Right renal cortex interstitium (tissue), 3 donors: ENCODE measurements around the gene UCK2. TPM values are rescaled to one million over a fixed set of nuclear protein-coding genes. Genes with fewer than 3 reads are reported as not detected.

Experiments
- DNase-seq, 3 donors: peaks; one replicate each; pipeline ENCODE4 v3.0.0-alpha.2; 2013; ENCODE audit warnings: low read depth in 3 of 3, low spot score in 2 of 3
- polyA plus RNA-seq, 3 donors: library from polyadenylated mRNA; unstranded; fragments of 120-200 nt; gene quantifications; one replicate each; pipeline ENCODE4 v1.2.1, GENCODE V29; 2013; ENCODE audit not compliant: insufficient read length in 3 of 3

UCK2 gene
- polyA plus RNA-seq, 3 donors, result 18.7 to 21.7 (median 21.2) TPM

- DNase-seq, result no peak
Measured at GRCh38 chr1:165854101-165854845, 26.9 kb downstream of the UCK2 start.

- DNase-seq, result no peak
Measured at GRCh38 chr1:165855010-165855838, 27.8 kb downstream of the UCK2 start.

GRCh38 chr1:165856021-165856420 is 28.6 kb downstream of the UCK2 start:
- no peak for DNase-seq

GRCh38 chr1:165856606-165857005 is 29.2 kb downstream of the UCK2 start:
- DNase-seq, result no peak

GRCh38 chr1:165857046-165857801 is 29.8 kb downstream of the UCK2 start:
- no peak for DNase-seq

- DNase-seq, result no peak
Measured at GRCh38 chr1:165858364-165858823, 31.0 kb downstream of the UCK2 start.

- DNase-seq, result no peak
Measured at GRCh38 chr1:165858967-165859845, 31.8 kb downstream of the UCK2 start.

GRCh38 chr1:165860065-165860464 is 32.7 kb downstream of the UCK2 start:
- DNase-seq, result no peak

- no peak for DNase-seq
Measured at GRCh38 chr1:165861911-165862310, 34.5 kb downstream of the UCK2 start.

- DNase-seq, result no peak
Measured at GRCh38 chr1:165862448-165862847, 35.0 kb downstream of the UCK2 start.

GRCh38 chr1:165863346-165863745 is 35.9 kb downstream of the UCK2 start:
- DNase-seq, result no peak

GRCh38 chr1:165865633-165866340 is 38.4 kb downstream of the UCK2 start:
- DNase-seq, result no peak

GRCh38 chr1:165869343-165869742 is 41.9 kb downstream of the UCK2 start:
- DNase-seq, result no peak

GRCh38 chr1:165871311-165872067 is 44.1 kb downstream of the UCK2 start:
- DNase-seq, result no peak

- no peak for DNase-seq
Measured at GRCh38 chr1:165873481-165873880, 46.1 kb downstream of the UCK2 start.

- no peak for DNase-seq
Measured at GRCh38 chr1:165874643-165875042, 47.2 kb downstream of the UCK2 start.

GRCh38 chr1:165875171-165875570 is 47.8 kb downstream of the UCK2 start:
- no peak for DNase-seq

GRCh38 chr1:165875604-165876003 is 48.2 kb downstream of the UCK2 start:
- no peak for DNase-seq

- DNase-seq, result no peak
Measured at GRCh38 chr1:165876121-165876520, 48.7 kb downstream of the UCK2 start.
